Nephron (organoid): Measurements from ENCODE around the gene SPTY2D1.
"Not testable (repeated sequence)": the region's sequence is repeated elsewhere in the genome, so short reads cannot be mapped to it uniquely, and the experiment has no call there.

Experiments used
- H3K27ac Mint-ChIP-seq, 3 experiments: 2 replicates each; pipeline ENCODE4 v1.8.0; 2020; ENCODE audit warnings: mixed read lengths in 3 of 3, mild to moderate bottlenecking in 2 of 3, moderate library complexity in 1 of 3
- H3K27me3 Mint-ChIP-seq: 2 replicates; pipeline ENCODE4 v1.8.0; 2021; ENCODE audit warnings: low read depth, mild to moderate bottlenecking, moderate library complexity, mixed read lengths
- H3K36me3 Mint-ChIP-seq: 2 replicates; pipeline ENCODE4 v1.8.0; 2020; ENCODE audit warnings: low read depth, mixed read lengths
- H3K4me1 Mint-ChIP-seq: 2 replicates; pipeline ENCODE4 v1.8.0; 2020; ENCODE audit warnings: mixed read lengths
- H3K4me3 Mint-ChIP-seq, 3 experiments: 2 replicates each; pipeline ENCODE4 v1.8.0; 2020; ENCODE audit warnings: mild to moderate bottlenecking in 3 of 3, mixed read lengths in 3 of 3, moderate library complexity in 2 of 3
- H3K9me3 Mint-ChIP-seq: 2 replicates; pipeline ENCODE4 v1.8.0; 2020; ENCODE audit warnings: mixed read lengths
- TF ChIP-seq, protein P1 (sequence below), 3 experiments: fragments of 200-600 bp; sonication (generic); IDR thresholded peaks; one replicate each; pipeline ENCODE4 v1.5.0; 2021; ENCODE audit warnings: antibody characterized with exemption in 3 of 3; ENCODE audit not compliant: unreplicated experiment in 3 of 3

The SPTY2D1 gene

GRCh38 chr11:18650353-18650752 is 16.2 kb upstream of the SPTY2D1 start:
- TF ChIP-seq, protein P1, sequence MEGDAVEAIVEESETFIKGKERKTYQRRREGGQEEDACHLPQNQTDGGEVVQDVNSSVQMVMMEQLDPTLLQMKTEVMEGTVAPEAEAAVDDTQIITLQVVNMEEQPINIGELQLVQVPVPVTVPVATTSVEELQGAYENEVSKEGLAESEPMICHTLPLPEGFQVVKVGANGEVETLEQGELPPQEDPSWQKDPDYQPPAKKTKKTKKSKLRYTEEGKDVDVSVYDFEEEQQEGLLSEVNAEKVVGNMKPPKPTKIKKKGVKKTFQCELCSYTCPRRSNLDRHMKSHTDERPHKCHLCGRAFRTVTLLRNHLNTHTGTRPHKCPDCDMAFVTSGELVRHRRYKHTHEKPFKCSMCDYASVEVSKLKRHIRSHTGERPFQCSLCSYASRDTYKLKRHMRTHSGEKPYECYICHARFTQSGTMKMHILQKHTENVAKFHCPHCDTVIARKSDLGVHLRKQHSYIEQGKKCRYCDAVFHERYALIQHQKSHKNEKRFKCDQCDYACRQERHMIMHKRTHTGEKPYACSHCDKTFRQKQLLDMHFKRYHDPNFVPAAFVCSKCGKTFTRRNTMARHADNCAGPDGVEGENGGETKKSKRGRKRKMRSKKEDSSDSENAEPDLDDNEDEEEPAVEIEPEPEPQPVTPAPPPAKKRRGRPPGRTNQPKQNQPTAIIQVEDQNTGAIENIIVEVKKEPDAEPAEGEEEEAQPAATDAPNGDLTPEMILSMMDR (IDR thresholded peaks at IDR 0.05; ENCODE audit: unreplicated experiment in 3 of 3) = no peak
- Mint-ChIP-seq H3K9me3 (no peaks in the 10 kb centered on the region), H3K4me3 (no peak overlapping the region), H3K36me3 (no peaks in the 10 kb centered on the region), H3K4me1 (no peaks in the 10 kb centered on the region), H3K27ac (no peak overlapping the region), H3K27me3 (peaks cover 6% of the 10 kb centered on the region)

- not testable (repeated sequence) for H3K27ac Mint-ChIP-seq
Measured at GRCh38 chr11:18643034-18643433, 8.9 kb upstream of the SPTY2D1 start.

GRCh38 chr11:18641677-18642076 is 7.5 kb upstream of the SPTY2D1 start:
- Mint-ChIP-seq H3K9me3 (no peaks in the 10 kb centered on the region), H3K4me3 (no peak overlapping the region), H3K27me3 (peaks cover 32% of the 10 kb centered on the region), H3K27ac (no peak overlapping the region), H3K36me3 (no peaks in the 10 kb centered on the region), H3K4me1 (no peaks in the 10 kb centered on the region)
- TF ChIP-seq, protein P1 (IDR thresholded peaks at IDR 0.05; ENCODE audit: unreplicated experiment in 3 of 3) = no peak

More at GRCh38 chr11:18643034-18643433, 8.9 kb upstream of the SPTY2D1 start:
- peaks cover 24% of the 10 kb centered on the region for H3K27me3 Mint-ChIP-seq
- H3K4me3 Mint-ChIP-seq, H3K36me3 Mint-ChIP-seq, H3K9me3 Mint-ChIP-seq, H3K4me1 Mint-ChIP-seq: not testable (repeated sequence)

GRCh38 chr11:18633256-18634139 is 644 bp downstream of the SPTY2D1 start:
- peaks cover 17% of the 10 kb centered on the region for H3K4me1 Mint-ChIP-seq
- peaks cover 4% of the 10 kb centered on the region for H3K36me3 Mint-ChIP-seq
- peak overlapping the region; percentile 98 to 99 (median 99) for H3K27ac Mint-ChIP-seq
- TF ChIP-seq, protein P1 (IDR thresholded peaks at IDR 0.05; ENCODE audit: unreplicated experiment in 3 of 3) = no peak
- H3K4me3 Mint-ChIP-seq = peak overlapping the region; percentile 90 to 91 (median 90)
- H3K27me3 Mint-ChIP-seq = peaks cover 8% of the 10 kb centered on the region
- H3K9me3 Mint-ChIP-seq = no peaks in the 10 kb centered on the region

DNA sequence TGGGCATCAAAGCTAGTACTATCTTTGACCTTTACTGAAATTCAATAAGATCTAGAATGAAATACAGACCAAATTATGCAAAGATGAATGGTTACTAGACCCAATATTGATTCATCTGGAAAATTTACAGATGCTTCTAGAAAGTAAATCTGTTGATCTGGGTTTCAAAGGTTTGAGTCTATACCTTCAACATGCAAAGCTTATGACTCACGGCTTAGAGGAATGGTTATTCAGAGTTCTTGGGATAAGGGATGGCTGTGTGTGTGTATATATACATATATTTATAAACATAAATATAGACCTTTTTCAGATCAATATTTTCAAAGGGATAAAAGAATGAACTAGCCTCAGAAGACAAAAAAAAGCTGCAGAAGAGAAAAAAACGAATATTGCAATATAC is 1.3 kb downstream of the SPTY2D1 start:
- Mint-ChIP-seq H3K27ac (no peak overlapping the region), H3K27me3 (peaks cover 8% of the 10 kb centered on the region), H3K4me3 (peak overlapping the region; percentile 90 to 91 (median 90)), H3K36me3 (peaks cover 4% of the 10 kb centered on the region), H3K4me1 (peaks cover 17% of the 10 kb centered on the region), H3K9me3 (no peaks in the 10 kb centered on the region)
- TF ChIP-seq, protein P1 (IDR thresholded peaks at IDR 0.05; ENCODE audit: unreplicated experiment in 3 of 3) = no peak

GRCh38 chr11:18624161-18624560 is 10.0 kb downstream of the SPTY2D1 start:
- H3K27me3 Mint-ChIP-seq = no peaks in the 10 kb centered on the region
- no peak overlapping the region for H3K4me3 Mint-ChIP-seq
- peaks cover under 1% of the 10 kb centered on the region for H3K4me1 Mint-ChIP-seq
- H3K27ac Mint-ChIP-seq = no peak overlapping the region
- H3K9me3 Mint-ChIP-seq = no peaks in the 10 kb centered on the region
- peaks cover 24% of the 10 kb centered on the region for H3K36me3 Mint-ChIP-seq
- TF ChIP-seq, protein P1 (IDR thresholded peaks at IDR 0.05; ENCODE audit: unreplicated experiment in 3 of 3) = no peak
